Fibroblast of the aortic adventitia (primary cell): Measurements from ENCODE around the gene UFL1. TPM values are rescaled to one million over a fixed set of nuclear protein-coding genes. Genes with fewer than 3 reads are reported as not detected.
"Not testable (repeated sequence)": the region's sequence is repeated elsewhere in the genome, so short reads cannot be mapped to it uniquely, and the experiment has no call there.

ENCODE experiments used
- DNase-seq: peaks from one replicate; pipeline ENCODE4 v3.0.0-alpha.2; 2010; ENCODE audit warnings: low read depth
- H3K4me3 ChIP-seq: 2 replicates; pipeline ENCODE4 v1.5.1; 2011; ENCODE audit warnings: low read depth, mild to moderate bottlenecking, control low read depth, low read length, moderate library complexity
- CTCF ChIP-seq: IDR thresholded peaks from 2 replicates; pipeline ENCODE4 v1.5.1; 2011; ENCODE audit warnings: mild to moderate bottlenecking, low read length, control low read depth, inconsistent platforms; ENCODE audit not compliant: insufficient read depth
- total RNA-seq: library from RNA; depleted of rRNA; stranded (reverse); fragments of >200 nt; gene quantifications from 2 replicates; pipeline ENCODE4 v1.2.3, GENCODE V29; 2012; ENCODE audit warnings: low replicate concordance

UFL1 gene
- total RNA-seq, 1 donor, result 36.2 TPM

DNA sequence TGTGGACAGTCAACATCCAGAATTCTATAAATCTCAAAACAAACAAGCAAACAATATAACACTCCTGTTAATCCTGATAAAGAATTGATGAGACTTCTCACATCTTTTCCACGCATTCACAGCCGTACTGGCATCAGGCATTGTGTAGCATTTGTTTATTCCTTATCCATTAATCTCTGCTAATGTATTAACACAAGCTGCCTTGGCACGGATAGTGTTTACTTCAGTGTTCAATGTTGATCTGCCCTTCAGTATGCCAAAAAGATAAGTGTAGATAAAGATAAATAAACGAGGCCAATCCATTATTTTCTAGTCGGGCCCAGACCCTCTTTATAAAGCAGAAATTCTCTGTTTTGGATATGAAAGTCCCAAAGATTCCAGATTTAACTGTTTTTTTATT lies 16.1 kb downstream of the UFL1 start:
- DNase-seq, result no peak
- TF ChIP-seq CTCF, result no peak
- H3K4me3 ChIP-seq, result no peak overlapping the region

- DNase-seq, result peak; percentile 9
- H3K4me3 ChIP-seq, result no peak overlapping the region
- peak; percentile 34 for TF ChIP-seq CTCF
Measured at GRCh38 chr6:96542702-96543101, 21.1 kb downstream of the UFL1 start.

DNA sequence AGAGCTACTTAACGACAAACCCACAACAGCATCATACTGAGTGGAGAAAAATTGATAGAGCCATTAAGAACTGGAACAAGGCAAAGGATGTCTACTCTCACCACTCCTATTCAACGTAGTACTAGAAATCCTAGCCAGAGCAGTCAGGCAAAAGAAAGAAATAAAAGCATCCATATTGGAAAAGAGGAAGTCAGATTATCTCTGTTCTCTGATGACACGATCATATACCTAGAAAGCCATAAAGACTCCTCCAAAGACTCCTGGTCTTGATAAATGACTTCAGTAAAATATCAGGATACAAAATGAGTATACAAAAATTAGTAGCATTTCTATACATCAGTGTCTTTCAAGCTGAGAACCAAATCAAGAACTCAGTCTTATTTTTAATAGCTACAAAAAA lies 24.3 kb downstream of the UFL1 start:
- TF ChIP-seq CTCF, result no peak
- no peak for DNase-seq
- H3K4me3 ChIP-seq, result no peak overlapping the region

DNA sequence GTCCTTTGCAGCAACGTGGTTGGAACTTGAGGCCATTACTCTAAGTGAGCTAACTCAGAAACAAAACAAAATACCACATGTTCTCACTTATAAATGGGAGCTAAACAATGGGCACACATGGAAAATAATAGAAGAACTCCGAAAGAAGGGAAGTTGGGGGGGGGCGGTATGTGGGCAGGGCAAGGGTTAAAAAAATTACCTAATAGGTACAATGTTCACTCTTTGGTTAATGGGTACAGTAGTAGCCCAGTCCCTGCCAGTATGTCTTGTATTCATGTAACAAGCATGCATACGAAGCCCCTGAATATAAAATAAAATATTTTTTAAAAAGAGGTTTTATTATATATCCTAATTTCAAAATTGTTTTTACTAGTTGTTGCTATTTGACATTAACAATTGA lies 26.0 kb downstream of the UFL1 start:
- no peak for TF ChIP-seq CTCF
- DNase-seq, result no peak
- no peak overlapping the region for H3K4me3 ChIP-seq

DNA sequence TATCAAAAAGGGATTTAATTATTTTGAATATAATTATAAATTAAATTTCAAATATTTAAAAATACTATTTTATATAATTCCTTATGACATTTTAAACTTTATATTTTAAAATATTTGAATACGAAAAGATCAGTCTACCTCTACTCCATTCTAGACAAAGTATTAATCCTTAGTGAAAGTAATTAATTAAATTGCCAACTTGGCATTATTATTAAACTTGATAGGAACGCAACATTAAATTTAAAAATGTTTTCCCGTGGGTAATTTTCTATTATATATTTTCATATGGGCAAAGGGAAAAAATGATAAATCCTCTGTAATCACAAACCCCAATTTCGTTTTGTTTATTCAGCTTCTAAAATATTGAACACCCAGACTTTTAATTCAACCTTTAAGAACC lies 33.0 kb downstream of the UFL1 start:
- TF ChIP-seq CTCF, result no peak
- no peak overlapping the region for H3K4me3 ChIP-seq
- no peak for DNase-seq

DNA sequence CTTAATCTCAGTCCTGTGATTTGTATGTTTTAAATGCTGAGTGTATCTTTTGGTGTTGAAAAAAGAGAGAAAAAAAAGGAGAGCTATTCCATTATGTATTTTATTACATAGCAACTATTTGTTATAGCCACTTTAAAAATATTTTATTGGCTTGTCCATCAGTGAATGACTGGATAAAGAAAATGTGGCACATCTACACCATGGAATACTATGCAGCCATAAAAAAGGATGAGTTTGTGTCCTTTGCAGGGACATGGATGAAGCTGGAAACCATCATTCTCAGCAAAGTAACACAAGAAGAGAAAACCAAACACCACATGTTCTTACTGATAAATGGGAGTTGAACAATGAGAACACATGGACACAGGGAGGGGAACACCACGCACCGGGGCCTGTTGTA lies 38.1 kb downstream of the UFL1 start:
- H3K4me3 ChIP-seq, DNase-seq: not testable (repeated sequence)

DNA sequence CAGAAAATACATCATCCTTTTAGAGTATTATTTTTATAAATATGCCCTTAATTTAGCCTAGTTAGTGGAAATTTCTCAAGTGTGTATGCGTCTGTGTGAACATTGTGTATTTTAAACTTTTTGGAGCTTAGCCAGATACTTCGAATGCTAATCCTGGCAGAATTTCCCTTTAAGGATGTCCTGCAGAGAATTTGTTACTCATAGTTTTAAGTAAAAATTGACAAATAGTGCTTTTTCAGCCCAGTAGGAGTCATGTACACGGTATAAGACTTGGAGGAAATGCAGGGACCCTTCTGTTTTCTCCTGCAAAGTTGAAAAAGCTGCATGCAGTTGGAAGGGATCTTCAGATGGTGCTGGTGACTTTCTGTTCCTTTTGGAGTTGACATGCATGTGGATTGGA lies 41.3 kb downstream of the UFL1 start, which contains the start of gene FHL5:
TSS of gene FHL5 (plus strand) at position 243 of the 400 bp plus-strand sequence. CDS start 40,486 bp downstream, outside the sequence.
- TF ChIP-seq CTCF, result no peak
- H3K4me3 ChIP-seq, result no peak within 1 kb of the TSS
- DNase-seq, result no peak
